ENCODE data around the gene CCDC158. TPM values are rescaled to one million over a fixed set of nuclear protein-coding genes. Genes with fewer than 3 reads are reported as not detected.
A peak's percentile ranks its signal among the peaks of the same experiment; 100 is the strongest.

Gene CCDC158
- total and polyA plus RNA-seq, 2 experiments from 2014 or later: 0.21 to 0.27 TPM

DNA sequence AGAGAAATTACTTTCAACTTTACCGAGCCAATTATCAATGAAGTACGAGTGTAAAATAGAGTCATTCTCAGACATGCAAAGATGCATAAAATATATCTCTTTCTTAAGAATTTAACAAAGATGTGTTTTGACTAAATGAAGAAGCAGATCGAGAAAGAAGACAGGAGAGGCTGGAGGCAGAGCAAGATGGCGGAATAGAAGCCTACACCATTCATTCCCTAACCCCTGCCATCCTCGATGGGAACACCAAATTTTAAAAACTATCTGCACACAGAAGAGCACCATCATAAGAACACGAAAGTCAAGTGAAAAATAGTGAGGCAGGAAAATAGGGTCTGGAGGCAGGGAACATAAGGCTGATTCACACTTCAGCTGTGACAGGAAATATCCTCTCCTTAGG lies 35.0 kb downstream of the CCDC158 start (continued):
- TF ChIP-seq EZH2phosphoT487 (IDR thresholded peaks at IDR 0.05; ENCODE audit: unreplicated experiment) (no peak), ZNF114 (CRISPR knock-in tag; IDR thresholded peaks at IDR 0.05) (no peak)
- TF ChIP-seq, protein P1, sequence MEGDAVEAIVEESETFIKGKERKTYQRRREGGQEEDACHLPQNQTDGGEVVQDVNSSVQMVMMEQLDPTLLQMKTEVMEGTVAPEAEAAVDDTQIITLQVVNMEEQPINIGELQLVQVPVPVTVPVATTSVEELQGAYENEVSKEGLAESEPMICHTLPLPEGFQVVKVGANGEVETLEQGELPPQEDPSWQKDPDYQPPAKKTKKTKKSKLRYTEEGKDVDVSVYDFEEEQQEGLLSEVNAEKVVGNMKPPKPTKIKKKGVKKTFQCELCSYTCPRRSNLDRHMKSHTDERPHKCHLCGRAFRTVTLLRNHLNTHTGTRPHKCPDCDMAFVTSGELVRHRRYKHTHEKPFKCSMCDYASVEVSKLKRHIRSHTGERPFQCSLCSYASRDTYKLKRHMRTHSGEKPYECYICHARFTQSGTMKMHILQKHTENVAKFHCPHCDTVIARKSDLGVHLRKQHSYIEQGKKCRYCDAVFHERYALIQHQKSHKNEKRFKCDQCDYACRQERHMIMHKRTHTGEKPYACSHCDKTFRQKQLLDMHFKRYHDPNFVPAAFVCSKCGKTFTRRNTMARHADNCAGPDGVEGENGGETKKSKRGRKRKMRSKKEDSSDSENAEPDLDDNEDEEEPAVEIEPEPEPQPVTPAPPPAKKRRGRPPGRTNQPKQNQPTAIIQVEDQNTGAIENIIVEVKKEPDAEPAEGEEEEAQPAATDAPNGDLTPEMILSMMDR (conservative IDR thresholded peaks at IDR 0.05; ENCODE audit: low read depth in 2 of 2): no peak

DNA sequence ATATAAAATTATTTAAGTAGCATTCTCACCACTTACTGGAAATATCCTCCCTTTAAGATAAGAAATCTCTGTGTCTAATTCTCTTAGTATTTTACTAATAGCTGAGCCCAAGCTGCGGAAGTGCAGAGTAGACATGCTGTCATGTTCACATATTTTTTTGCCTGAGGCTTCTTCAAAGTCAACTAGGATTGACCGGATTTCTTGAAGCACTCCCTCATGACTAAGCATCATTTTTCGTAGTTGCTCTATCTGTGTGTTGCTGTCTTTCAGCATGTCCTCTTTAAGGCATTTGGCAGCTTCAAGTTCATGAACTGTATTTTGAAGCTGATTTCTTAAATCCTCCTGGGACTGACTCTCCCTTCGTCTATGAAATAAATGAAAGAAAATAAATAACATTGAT lies 36.9 kb downstream of the CCDC158 start:
- H2AFZ ChIP-seq: no peak overlapping the region
- H3K27me3 Mint-ChIP-seq (ENCODE audit: insufficient read depth, low read depth, poor library complexity): peaks cover 10% of the 10 kb centered on the region
- peaks cover 23% of the 10 kb centered on the region for H3K36me3 Mint-ChIP-seq (ENCODE audit: low read depth)
- H3K4me1 ChIP-seq (ENCODE audit: insufficient read depth): peaks cover 35% of the 10 kb centered on the region
- H3K9me2 ChIP-seq (ENCODE audit: insufficient read depth): peaks cover 12% of the 10 kb centered on the region; the same call in 1 of the 2 replicates
- ATAC-seq: no peak
- peak overlapping the region; percentile 63 for H3K4me2 ChIP-seq
- no peaks in the 10 kb centered on the region for H3K27me3 ChIP-seq (ENCODE audit: insufficient read depth)
- H3K27ac ChIP-seq (ENCODE audit: low read depth): no peak overlapping the region
- H3K4me3 Mint-ChIP-seq: no peak overlapping the region
- H3K4me1 Mint-ChIP-seq: peaks cover 48% of the 10 kb centered on the region
- H3K9me3 Mint-ChIP-seq: peaks cover 24% of the 10 kb centered on the region
- no peaks in the 10 kb centered on the region for H3K79me2 ChIP-seq (replicated peaks; ENCODE audit: insufficient read depth)
- no peaks in the 10 kb centered on the region for H3K36me3 ChIP-seq (ENCODE audit: insufficient read depth)
- H3F3A ChIP-seq (replicated peaks; ENCODE audit: low read depth): no peaks in the 10 kb centered on the region
- no peak for DNase-seq (ENCODE audit: low spot score)
- H3K4me3 ChIP-seq: peak overlapping the region; percentile 27; the same call in 1 of the 2 replicates
- H3K27ac Mint-ChIP-seq: peak overlapping the region; percentile 64
- H4K20me1 ChIP-seq (replicated peaks; ENCODE audit: insufficient read depth): no peaks in the 10 kb centered on the region
- TF ChIP-seq ZNF114 (CRISPR knock-in tag; IDR thresholded peaks at IDR 0.05) (no peak), NANOG (IDR thresholded peaks at IDR 0.05; ENCODE audit: borderline replicate concordance) (no peak), STAT1 (IDR thresholded peaks at IDR 0.05; ENCODE audit: unreplicated experiment) (no peak), POLR2AphosphoS5 (IDR thresholded peaks at IDR 0.05; ENCODE audit: low read depth) (no peak), JUNB (IDR thresholded peaks at IDR 0.05; ENCODE audit: unreplicated experiment) (no peak), EZH2phosphoT487 (IDR thresholded peaks at IDR 0.05; ENCODE audit: unreplicated experiment) (no peak), CREB1 (CRISPR knock-in tag; IDR thresholded peaks at IDR 0.05; ENCODE audit: low read depth) (no peak), ZNF331 (CRISPR knock-in tag; IDR thresholded peaks at IDR 0.05; ENCODE audit: low read depth) (no peak)
- TF ChIP-seq, protein P1 (conservative IDR thresholded peaks at IDR 0.05; ENCODE audit: low read depth in 2 of 2): no peak
- TF ChIP-seq, protein P2, sequence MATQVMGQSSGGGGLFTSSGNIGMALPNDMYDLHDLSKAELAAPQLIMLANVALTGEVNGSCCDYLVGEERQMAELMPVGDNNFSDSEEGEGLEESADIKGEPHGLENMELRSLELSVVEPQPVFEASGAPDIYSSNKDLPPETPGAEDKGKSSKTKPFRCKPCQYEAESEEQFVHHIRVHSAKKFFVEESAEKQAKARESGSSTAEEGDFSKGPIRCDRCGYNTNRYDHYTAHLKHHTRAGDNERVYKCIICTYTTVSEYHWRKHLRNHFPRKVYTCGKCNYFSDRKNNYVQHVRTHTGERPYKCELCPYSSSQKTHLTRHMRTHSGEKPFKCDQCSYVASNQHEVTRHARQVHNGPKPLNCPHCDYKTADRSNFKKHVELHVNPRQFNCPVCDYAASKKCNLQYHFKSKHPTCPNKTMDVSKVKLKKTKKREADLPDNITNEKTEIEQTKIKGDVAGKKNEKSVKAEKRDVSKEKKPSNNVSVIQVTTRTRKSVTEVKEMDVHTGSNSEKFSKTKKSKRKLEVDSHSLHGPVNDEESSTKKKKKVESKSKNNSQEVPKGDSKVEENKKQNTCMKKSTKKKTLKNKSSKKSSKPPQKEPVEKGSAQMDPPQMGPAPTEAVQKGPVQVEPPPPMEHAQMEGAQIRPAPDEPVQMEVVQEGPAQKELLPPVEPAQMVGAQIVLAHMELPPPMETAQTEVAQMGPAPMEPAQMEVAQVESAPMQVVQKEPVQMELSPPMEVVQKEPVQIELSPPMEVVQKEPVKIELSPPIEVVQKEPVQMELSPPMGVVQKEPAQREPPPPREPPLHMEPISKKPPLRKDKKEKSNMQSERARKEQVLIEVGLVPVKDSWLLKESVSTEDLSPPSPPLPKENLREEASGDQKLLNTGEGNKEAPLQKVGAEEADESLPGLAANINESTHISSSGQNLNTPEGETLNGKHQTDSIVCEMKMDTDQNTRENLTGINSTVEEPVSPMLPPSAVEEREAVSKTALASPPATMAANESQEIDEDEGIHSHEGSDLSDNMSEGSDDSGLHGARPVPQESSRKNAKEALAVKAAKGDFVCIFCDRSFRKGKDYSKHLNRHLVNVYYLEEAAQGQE (IDR thresholded peaks at IDR 0.05; ENCODE audit: unreplicated experiment): no peak
- TF ChIP-seq, protein P3, sequence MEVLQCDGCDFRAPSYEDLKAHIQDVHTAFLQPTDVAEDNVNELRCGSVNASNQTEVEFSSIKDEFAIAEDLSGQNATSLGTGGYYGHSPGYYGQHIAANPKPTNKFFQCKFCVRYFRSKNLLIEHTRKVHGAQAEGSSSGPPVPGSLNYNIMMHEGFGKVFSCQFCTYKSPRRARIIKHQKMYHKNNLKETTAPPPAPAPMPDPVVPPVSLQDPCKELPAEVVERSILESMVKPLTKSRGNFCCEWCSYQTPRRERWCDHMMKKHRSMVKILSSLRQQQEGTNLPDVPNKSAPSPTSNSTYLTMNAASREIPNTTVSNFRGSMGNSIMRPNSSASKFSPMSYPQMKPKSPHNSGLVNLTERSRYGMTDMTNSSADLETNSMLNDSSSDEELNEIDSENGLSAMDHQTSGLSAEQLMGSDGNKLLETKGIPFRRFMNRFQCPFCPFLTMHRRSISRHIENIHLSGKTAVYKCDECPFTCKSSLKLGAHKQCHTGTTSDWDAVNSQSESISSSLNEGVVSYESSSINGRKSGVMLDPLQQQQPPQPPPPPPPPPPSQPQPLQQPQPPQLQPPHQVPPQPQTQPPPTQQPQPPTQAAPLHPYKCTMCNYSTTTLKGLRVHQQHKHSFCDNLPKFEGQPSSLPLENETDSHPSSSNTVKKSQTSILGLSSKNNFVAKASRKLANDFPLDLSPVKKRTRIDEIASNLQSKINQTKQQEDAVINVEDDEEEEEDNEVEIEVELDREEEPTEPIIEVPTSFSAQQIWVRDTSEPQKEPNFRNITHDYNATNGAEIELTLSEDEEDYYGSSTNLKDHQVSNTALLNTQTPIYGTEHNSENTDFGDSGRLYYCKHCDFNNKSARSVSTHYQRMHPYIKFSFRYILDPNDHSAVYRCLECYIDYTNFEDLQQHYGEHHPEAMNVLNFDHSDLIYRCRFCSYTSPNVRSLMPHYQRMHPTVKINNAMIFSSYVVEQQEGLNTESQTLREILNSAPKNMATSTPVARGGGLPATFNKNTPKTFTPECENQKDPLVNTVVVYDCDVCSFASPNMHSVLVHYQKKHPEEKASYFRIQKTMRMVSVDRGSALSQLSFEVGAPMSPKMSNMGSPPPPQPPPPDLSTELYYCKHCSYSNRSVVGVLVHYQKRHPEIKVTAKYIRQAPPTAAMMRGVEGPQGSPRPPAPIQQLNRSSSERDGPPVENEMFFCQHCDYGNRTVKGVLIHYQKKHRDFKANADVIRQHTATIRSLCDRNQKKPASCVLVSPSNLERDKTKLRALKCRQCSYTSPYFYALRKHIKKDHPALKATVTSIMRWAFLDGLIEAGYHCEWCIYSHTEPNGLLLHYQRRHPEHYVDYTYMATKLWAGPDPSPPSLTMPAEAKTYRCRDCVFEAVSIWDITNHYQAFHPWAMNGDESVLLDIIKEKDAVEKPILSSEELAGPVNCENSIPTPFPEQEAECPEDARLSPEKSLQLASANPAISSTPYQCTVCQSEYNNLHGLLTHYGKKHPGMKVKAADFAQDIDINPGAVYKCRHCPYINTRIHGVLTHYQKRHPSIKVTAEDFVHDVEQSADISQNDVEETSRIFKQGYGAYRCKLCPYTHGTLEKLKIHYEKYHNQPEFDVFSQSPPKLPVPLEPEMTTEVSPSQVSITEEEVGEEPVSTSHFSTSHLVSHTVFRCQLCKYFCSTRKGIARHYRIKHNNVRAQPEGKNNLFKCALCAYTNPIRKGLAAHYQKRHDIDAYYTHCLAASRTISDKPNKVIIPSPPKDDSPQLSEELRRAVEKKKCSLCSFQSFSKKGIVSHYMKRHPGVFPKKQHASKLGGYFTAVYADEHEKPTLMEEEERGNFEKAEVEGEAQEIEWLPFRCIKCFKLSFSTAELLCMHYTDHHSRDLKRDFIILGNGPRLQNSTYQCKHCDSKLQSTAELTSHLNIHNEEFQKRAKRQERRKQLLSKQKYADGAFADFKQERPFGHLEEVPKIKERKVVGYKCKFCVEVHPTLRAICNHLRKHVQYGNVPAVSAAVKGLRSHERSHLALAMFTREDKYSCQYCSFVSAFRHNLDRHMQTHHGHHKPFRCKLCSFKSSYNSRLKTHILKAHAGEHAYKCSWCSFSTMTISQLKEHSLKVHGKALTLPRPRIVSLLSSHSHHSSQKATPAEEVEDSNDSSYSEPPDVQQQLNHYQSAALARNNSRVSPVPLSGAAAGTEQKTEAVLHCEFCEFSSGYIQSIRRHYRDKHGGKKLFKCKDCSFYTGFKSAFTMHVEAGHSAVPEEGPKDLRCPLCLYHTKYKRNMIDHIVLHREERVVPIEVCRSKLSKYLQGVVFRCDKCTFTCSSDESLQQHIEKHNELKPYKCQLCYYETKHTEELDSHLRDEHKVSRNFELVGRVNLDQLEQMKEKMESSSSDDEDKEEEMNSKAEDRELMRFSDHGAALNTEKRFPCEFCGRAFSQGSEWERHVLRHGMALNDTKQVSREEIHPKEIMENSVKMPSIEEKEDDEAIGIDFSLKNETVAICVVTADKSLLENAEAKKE (CRISPR knock-in tag; IDR thresholded peaks at IDR 0.05): no peak
